HepG2 (cell line): ENCODE data around the gene KCNAB1. TPM values are rescaled to one million over a fixed set of nuclear protein-coding genes. Genes with fewer than 3 reads are reported as not detected.

Experiments
- ATAC-seq: fragments of 200-7000 bp; cut with Tn5 transposase; 3 replicates; pipeline ENCODE4 v1.9.1; 2020; ENCODE audit warnings: mild to moderate bottlenecking, moderate library complexity
- BruUV-seq: library from RNA; stranded (reverse); fragments of 400-500 nt; replicated peaks from 2 replicates; lab custom pipeline; 2021; lab: Mats Ljungman, UMichigan
- CTCF ChIA-PET: fragments of 300-600 bp; formaldehyde crosslinking; extraction: SDS; loops from one replicate; lab custom pipeline; 2021; ENCODE audit warnings: low total read pairs, inconsistent platforms, low intra/inter-chr PET ratio; lab: Yijun Ruan, JAX
- POLR2A ChIA-PET: fragments of 350-600 bp; sonication (Branson Sonifier 250); formaldehyde crosslinking; loops from one replicate; lab custom pipeline; 2020; ENCODE audit warnings: antibody characterized with exemption, inconsistent platforms; lab: Yijun Ruan, JAX
- DNase-seq: peaks from one replicate; pipeline ENCODE4 v3.0.0-alpha.2; 2015; ENCODE audit warnings: low spot score
- FAIRE-seq: peaks from 3 replicates; lab custom pipeline; 2011; peaks lifted over from hg19 to GRCh38; lab: Jason Lieb, UNC
- H2AFZ ChIP-seq: one replicate; pipeline ENCODE4 v1.6.1; 2011; ENCODE audit warnings: low read length, inconsistent platforms
- H3K27ac ChIP-seq: fragments of 300-600 bp; 3 replicates; pipeline ENCODE4 v1.8.0; 2011; ENCODE audit warnings: mixed run types, mild to moderate bottlenecking, mixed read lengths, low read length, inconsistent platforms; ENCODE audit not compliant: insufficient read depth; ENCODE audit errors: extremely low read length
- H3K27me3 ChIP-seq, 2 experiments: fragments of 200-600 bp in 1 of 2; 2 replicates in 1 of 2; 3 replicates in 1 of 2; pipeline versions ENCODE4 v1.6.0 to v1.8.0; 2011; ENCODE audit warnings: low read length in 2 of 2, mild to moderate bottlenecking in 2 of 2, moderate library complexity in 2 of 2, inconsistent platforms in 1 of 2; ENCODE audit not compliant: insufficient read depth in 2 of 2, control insufficient read depth in 1 of 2
- H3K36me3 ChIP-seq, 2 experiments: fragments of 200-600 bp in 1 of 2; replicated peaks in 1 of 2; 2 replicates in 1 of 2; 3 replicates in 1 of 2; pipeline versions ENCODE4 v1.5.1 to v1.8.0; 2011; ENCODE audit warnings: low read length in 2 of 2, inconsistent platforms in 1 of 2; ENCODE audit not compliant: insufficient read depth in 2 of 2, control insufficient read depth in 1 of 2
- H3K4me1 ChIP-seq: 2 replicates; pipeline ENCODE4 v1.5.1; 2012; ENCODE audit warnings: low read length, inconsistent platforms; ENCODE audit not compliant: insufficient read depth
- H3K4me2 ChIP-seq: 2 replicates; pipeline ENCODE4 v1.6.0; 2011; ENCODE audit warnings: low read depth, low read length, inconsistent platforms
- H3K4me3 ChIP-seq, 3 experiments: fragments of 200-600 bp in 1 of 3; sonication (generic), shearing (Covaris generic) in 1 of 3; replicated peaks in 1 of 3; 2 replicates each; pipeline ENCODE4 v1.5.1; 2011 to 2016; ENCODE audit warnings: low read length in 3 of 3, inconsistent platforms in 2 of 3, low read depth in 2 of 3, mild to moderate bottlenecking in 2 of 3, control low read depth in 1 of 3, mixed read lengths in 1 of 3; ENCODE audit not compliant: insufficient read depth in 1 of 3
- H3K79me2 ChIP-seq: one replicate; pipeline ENCODE4 v1.6.1; 2011; ENCODE audit warnings: low read length, inconsistent platforms; ENCODE audit not compliant: insufficient read depth
- H3K9ac ChIP-seq: 2 replicates; pipeline ENCODE4 v1.6.0; 2011; ENCODE audit warnings: mild to moderate bottlenecking, low read depth, low read length, inconsistent platforms; ENCODE audit not compliant: insufficient read depth
- H3K9me3 ChIP-seq: 2 replicates; pipeline ENCODE4 v1.5.1; 2012; ENCODE audit warnings: mild to moderate bottlenecking, low read length
- H4K20me1 ChIP-seq: 2 replicates; pipeline ENCODE4 v1.6.0; 2011; ENCODE audit warnings: inconsistent platforms, mild to moderate bottlenecking, low read length, moderate library complexity; ENCODE audit not compliant: insufficient read depth
- BCL6 ChIP-seq: IDR thresholded peaks from 2 replicates; pipeline ENCODE4 v1.6.1; 2016; ENCODE audit warnings: missing genetic modification reagents, missing compliant biosample characterization
- FOSL2 ChIP-seq: sonication (generic); formaldehyde crosslinking; IDR thresholded peaks from 2 replicates; pipeline ENCODE4 v1.4.0; 2020; ENCODE audit warnings: missing genetic modification reagents
- GABPA ChIP-seq, 2 experiments: IDR thresholded peaks; 2 replicates each; pipeline ENCODE4 v1.6.1; 2011 to 2016; ENCODE audit warnings: low read depth in 2 of 2, low read length in 1 of 2, missing biosample characterization in 1 of 2, missing genetic modification characterization in 1 of 2
- MED13 ChIP-seq: sonication (generic); formaldehyde crosslinking; IDR thresholded peaks from 2 replicates; pipeline ENCODE4 v1.5.0; 2020; ENCODE audit warnings: missing genetic modification reagents
- NCOA5 ChIP-seq: sonication (generic); formaldehyde crosslinking; IDR thresholded peaks from 2 replicates; pipeline ENCODE4 v1.4.0; 2020; ENCODE audit warnings: missing genetic modification reagents
- NRL ChIP-seq: sonication (generic); formaldehyde crosslinking; IDR thresholded peaks from 2 replicates; pipeline ENCODE4 v1.5.0; 2020; ENCODE audit warnings: missing genetic modification reagents, mild to moderate bottlenecking, moderate library complexity, borderline replicate concordance
- PAF1 ChIP-seq: IDR thresholded peaks from 2 replicates; pipeline ENCODE4 v1.6.1; 2016; ENCODE audit warnings: missing genetic modification reagents, missing compliant biosample characterization
- PHB2 ChIP-seq: fragments of 450-650 bp; IDR thresholded peaks from 2 replicates; pipeline ENCODE4 v1.6.1; 2018; ENCODE audit not compliant: partially characterized antibody
- YEATS2 ChIP-seq: sonication (generic); formaldehyde crosslinking; IDR thresholded peaks from 2 replicates; pipeline ENCODE4 v1.4.0; 2020; ENCODE audit warnings: missing genetic modification reagents, borderline replicate concordance
- ZBTB1 ChIP-seq: sonication (generic); formaldehyde crosslinking; IDR thresholded peaks from 2 replicates; pipeline ENCODE4 v1.4.0; 2020; ENCODE audit warnings: missing genetic modification reagents, borderline replicate concordance
- ZNF180 ChIP-seq: sonication (generic); formaldehyde crosslinking; IDR thresholded peaks from 2 replicates; pipeline ENCODE4 v1.4.0; 2020; ENCODE audit warnings: low read depth, missing genetic modification reagents, borderline replicate concordance
- ZNF430 ChIP-seq: sonication (generic); formaldehyde crosslinking; IDR thresholded peaks from 2 replicates; pipeline ENCODE4 v1.9.0; 2021; ENCODE audit warnings: mild to moderate bottlenecking, missing genetic modification reagents
- ZNF549 ChIP-seq: sonication (generic); formaldehyde crosslinking; IDR thresholded peaks from 2 replicates; pipeline ENCODE4 v1.5.0; 2020; ENCODE audit warnings: missing genetic modification reagents
- ZNF562 ChIP-seq: sonication (generic); formaldehyde crosslinking; IDR thresholded peaks from 2 replicates; pipeline ENCODE4 v1.8.0; 2022; ENCODE audit warnings: missing genetic modification reagents, borderline replicate concordance
- WGBS: methylation state at CpG from one replicate; pipeline ENCODE4 v1.1.6; 2017; ENCODE audit warnings: low lambda C conversion rate; 5-methylcytosine and 5-hydroxymethylcytosine counted together
- in situ Hi-C: cut with HindIII; loops from 2 replicates; pipeline ENCODE4 v1.10.0; 2017; ENCODE audit warnings: low pct_unique_long_range_greater_than_20kb; ENCODE audit not compliant: extremely low pct_ligation_motif_present
- intact Hi-C: fragments of 100-400 bp; cut with micrococcal nuclease; formaldehyde crosslinking; loops from one replicate; pipeline ENCODE4 v1.10.0; 2022; ENCODE audit not compliant: unreplicated experiment
- polyA plus RNA-seq, 8 experiments: library from polyadenylated mRNA; depleted of rRNA in 3 of 8; stranded (reverse) in 7 of 8; unstranded in 1 of 8; fragments of >200 nt; fragmentation: Illumina TruSeq in 4 of 8; extraction: Trizol in 4 of 8; gene quantifications; 2 replicates each; pipeline versions ENCODE4 v1.2.1 to v1.2.3, GENCODE V29; 2011 to 2016; ENCODE audit warnings: low read depth in 4 of 8, missing spikeins in 1 of 8, mixed read lengths in 1 of 8; ENCODE audit not compliant: insufficient read depth in 1 of 8
- total RNA-seq, 5 experiments: library from RNA; depleted of rRNA; stranded (reverse); fragments of >200 nt; fragmentation: Illumina TruSeq; extraction: Trizol; gene quantifications; 2 replicates each; pipeline ENCODE4 v1.2.3, GENCODE V29; 2016; ENCODE audit warnings: low read depth in 1 of 5
- TF ChIP-seq, protein P1 (sequence below): sonication (generic); formaldehyde crosslinking; IDR thresholded peaks from 2 replicates; pipeline ENCODE4 v1.4.0; 2020; ENCODE audit warnings: missing genetic modification reagents, borderline replicate concordance
- TF ChIP-seq, protein P2 (sequence below): sonication (generic); formaldehyde crosslinking; IDR thresholded peaks from 2 replicates; pipeline ENCODE4 v1.5.0; 2020; ENCODE audit warnings: missing genetic modification reagents
- TF ChIP-seq, protein P3 (sequence below): sonication (generic); formaldehyde crosslinking; IDR thresholded peaks from 2 replicates; pipeline ENCODE4 v1.5.1; 2020; ENCODE audit warnings: missing genetic modification reagents, mild to moderate bottlenecking, borderline replicate concordance
- TF ChIP-seq, protein P4 (sequence below): sonication (generic); formaldehyde crosslinking; IDR thresholded peaks from 2 replicates; pipeline ENCODE4 v1.4.0; 2020; ENCODE audit warnings: low read depth, mild to moderate bottlenecking, missing genetic modification reagents
- TF ChIP-seq, protein P5 (sequence below): IDR thresholded peaks from 2 replicates; pipeline ENCODE4 v1.6.1; 2016; ENCODE audit warnings: low read depth, borderline replicate concordance

Gene KCNAB1
- total and polyA plus RNA-seq, 2 of the 13 experiments (the other 11 are each of a cell fraction or from before 2014, with no cell fraction given): not detected

DNA sequence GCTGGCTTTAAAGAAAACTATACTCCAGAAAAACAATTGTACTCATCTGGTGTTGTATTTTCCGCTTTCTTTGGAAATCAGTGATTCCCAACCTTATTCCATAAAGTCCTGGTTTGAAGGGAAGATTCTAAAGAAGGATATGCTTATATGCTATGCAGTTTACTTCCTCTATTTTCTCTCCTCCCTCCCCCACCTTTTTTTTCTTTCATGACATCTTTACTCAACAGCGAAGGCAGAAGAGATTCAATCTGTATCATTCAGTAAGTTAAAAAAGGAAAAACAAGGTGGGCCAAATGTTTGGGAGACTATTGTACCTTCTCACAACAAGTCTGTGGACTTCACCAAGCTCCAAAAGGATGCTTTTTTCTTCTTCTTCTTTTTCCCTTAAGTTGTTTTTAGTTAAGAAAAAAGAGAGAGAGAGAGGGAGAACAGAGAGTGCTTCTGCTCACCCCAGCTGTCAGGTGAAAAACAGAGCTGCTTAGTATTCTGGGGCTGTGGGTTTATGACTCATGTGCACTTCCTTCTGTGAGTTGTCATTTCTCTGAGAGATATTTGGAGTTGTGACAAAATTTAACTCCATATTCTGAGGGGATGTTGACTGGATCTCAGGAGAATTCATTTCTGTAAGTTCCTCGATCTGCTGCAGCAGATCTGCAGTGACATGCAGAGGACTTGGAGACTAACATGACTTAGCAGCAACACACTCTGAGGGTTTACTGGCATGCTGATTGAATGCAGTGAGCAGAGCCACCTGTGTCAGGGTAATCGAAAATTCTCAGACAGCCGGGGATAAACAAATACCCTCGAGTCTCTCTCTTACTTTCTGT lies 363.8 kb downstream of the KCNAB1 start:
- in situ Hi-C loops: no loop called here
- H3K9ac ChIP-seq: no peak overlapping the region

More for the DNA sequence above, 363.8 kb downstream of the KCNAB1 start:
- Histone ChIP-seq H3K79me2 (no peaks in the 10 kb centered on the region), H3K27me3 (no peaks in the 10 kb centered on the region), H3K4me3 (no peak overlapping the region), H3K4me2 (no peak overlapping the region), H4K20me1 (no peaks in the 10 kb centered on the region), H3K4me1 (no peaks in the 10 kb centered on the region), H3K27ac (no peak overlapping the region), H2AFZ (no peak overlapping the region), H3K36me3 (no peaks in the 10 kb centered on the region), H3K9me3 (no peaks in the 10 kb centered on the region)
- no peak for DNase-seq
- BruUV-seq: no TSS peak
- WGBS: 4% methylated on average over 6 of the region's 6 CpGs
- ChIA-PET CTCF (no interaction called here), POLR2A (no interaction called here)
- intact Hi-C loops: no loop called here
- ATAC-seq: no peak
- TF ChIP-seq ZNF549 (no peak), PAF1 (CRISPR knock-in tag) (no peak), ZNF562 (no peak), PHB2 (no peak), ZNF430 (no peak), FOSL2 (no peak), MED13 (CRISPR knock-in tag) (no peak), NCOA5 (CRISPR knock-in tag) (no peak), GABPA (IDR thresholded peaks at IDR 0.05; ENCODE audit: low read depth, low read length) (no peak), GABPA (CRISPR knock-in tag; IDR thresholded peaks at IDR 0.05; ENCODE audit: low read depth) (no peak), NRL (CRISPR knock-in tag) (no peak), BCL6 (CRISPR knock-in tag) (no peak), YEATS2 (CRISPR knock-in tag) (no peak), ZBTB1 (CRISPR knock-in tag) (no peak), ZNF180 (no peak)
- TF ChIP-seq, protein P1, sequence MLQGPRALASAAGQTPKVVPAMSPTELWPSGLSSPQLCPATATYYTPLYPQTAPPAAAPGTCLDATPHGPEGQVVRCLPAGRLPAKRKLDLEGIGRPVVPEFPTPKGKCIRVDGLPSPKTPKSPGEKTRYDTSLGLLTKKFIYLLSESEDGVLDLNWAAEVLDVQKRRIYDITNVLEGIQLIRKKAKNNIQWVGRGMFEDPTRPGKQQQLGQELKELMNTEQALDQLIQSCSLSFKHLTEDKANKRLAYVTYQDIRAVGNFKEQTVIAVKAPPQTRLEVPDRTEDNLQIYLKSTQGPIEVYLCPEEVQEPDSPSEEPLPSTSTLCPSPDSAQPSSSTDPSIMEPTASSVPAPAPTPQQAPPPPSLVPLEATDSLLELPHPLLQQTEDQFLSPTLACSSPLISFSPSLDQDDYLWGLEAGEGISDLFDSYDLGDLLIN: no peak
- TF ChIP-seq, protein P2, sequence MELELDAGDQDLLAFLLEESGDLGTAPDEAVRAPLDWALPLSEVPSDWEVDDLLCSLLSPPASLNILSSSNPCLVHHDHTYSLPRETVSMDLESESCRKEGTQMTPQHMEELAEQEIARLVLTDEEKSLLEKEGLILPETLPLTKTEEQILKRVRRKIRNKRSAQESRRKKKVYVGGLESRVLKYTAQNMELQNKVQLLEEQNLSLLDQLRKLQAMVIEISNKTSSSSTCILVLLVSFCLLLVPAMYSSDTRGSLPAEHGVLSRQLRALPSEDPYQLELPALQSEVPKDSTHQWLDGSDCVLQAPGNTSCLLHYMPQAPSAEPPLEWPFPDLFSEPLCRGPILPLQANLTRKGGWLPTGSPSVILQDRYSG (CRISPR knock-in tag): no peak
- TF ChIP-seq, protein P3, sequence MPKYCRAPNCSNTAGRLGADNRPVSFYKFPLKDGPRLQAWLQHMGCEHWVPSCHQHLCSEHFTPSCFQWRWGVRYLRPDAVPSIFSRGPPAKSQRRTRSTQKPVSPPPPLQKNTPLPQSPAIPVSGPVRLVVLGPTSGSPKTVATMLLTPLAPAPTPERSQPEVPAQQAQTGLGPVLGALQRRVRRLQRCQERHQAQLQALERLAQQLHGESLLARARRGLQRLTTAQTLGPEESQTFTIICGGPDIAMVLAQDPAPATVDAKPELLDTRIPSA (CRISPR knock-in tag): no peak
- TF ChIP-seq, protein P4, sequence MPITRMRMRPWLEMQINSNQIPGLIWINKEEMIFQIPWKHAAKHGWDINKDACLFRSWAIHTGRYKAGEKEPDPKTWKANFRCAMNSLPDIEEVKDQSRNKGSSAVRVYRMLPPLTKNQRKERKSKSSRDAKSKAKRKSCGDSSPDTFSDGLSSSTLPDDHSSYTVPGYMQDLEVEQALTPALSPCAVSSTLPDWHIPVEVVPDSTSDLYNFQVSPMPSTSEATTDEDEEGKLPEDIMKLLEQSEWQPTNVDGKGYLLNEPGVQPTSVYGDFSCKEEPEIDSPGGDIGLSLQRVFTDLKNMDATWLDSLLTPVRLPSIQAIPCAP (CRISPR knock-in tag): no peak
- TF ChIP-seq, protein P5, sequence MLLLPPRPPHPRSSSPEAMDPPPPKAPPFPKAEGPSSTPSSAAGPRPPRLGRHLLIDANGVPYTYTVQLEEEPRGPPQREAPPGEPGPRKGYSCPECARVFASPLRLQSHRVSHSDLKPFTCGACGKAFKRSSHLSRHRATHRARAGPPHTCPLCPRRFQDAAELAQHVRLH: no peak
- no peak for FAIRE-seq
